GDM1 (cell line): ENCODE results near the gene VWA3B.

ENCODE experiments used
- DNase-seq: peaks from one replicate; lab custom pipeline; 2025; lab: John Stamatoyannopoulos, UW

VWA3B gene

GRCh38 chr2:98172951-98173350, 86.0 kb downstream of the VWA3B start:
- DNase-seq: no peak

GRCh38 chr2:98175811-98176210, 88.8 kb downstream of the VWA3B start:
- no peak for DNase-seq

GRCh38 chr2:98177286-98177685, 90.3 kb downstream of the VWA3B start:
- DNase-seq: no peak

- no peak for DNase-seq
These were observed 91.0 kb downstream of the VWA3B start for GRCh38 chr2:98177986-98178385.

GRCh38 chr2:98180456-98180855, 93.5 kb downstream of the VWA3B start:
- DNase-seq: no peak

- DNase-seq: no peak
These were observed 94.4 kb downstream of the VWA3B start for GRCh38 chr2:98181346-98181745.

GRCh38 chr2:98185801-98186200, 98.8 kb downstream of the VWA3B start:
- DNase-seq: no peak

- DNase-seq: no peak
These were observed 100.2 kb downstream of the VWA3B start for GRCh38 chr2:98187194-98187593.

GRCh38 chr2:98188351-98189046, 101.5 kb downstream of the VWA3B start:
- DNase-seq: no peak

- no peak for DNase-seq
These were observed 104.9 kb downstream of the VWA3B start for GRCh38 chr2:98191883-98192282.

GRCh38 chr2:98201576-98201975, 114.6 kb downstream of the VWA3B start:
- DNase-seq: no peak

GRCh38 chr2:98205889-98206288, 118.9 kb downstream of the VWA3B start:
- no peak for DNase-seq

GRCh38 chr2:98212092-98213000, 125.4 kb downstream of the VWA3B start:
- no peak for DNase-seq

- no peak for DNase-seq
These were observed 129.6 kb downstream of the VWA3B start for GRCh38 chr2:98216616-98217015.

GRCh38 chr2:98219152-98219551, 132.2 kb downstream of the VWA3B start:
- no peak for DNase-seq

- DNase-seq: no peak
These were observed 147.0 kb downstream of the VWA3B start for GRCh38 chr2:98233941-98234340.

- DNase-seq: no peak
These were observed 147.8 kb downstream of the VWA3B start for GRCh38 chr2:98234776-98235175.

GRCh38 chr2:98236935-98237334, 150.0 kb downstream of the VWA3B start:
- DNase-seq: no peak

GRCh38 chr2:98240786-98241398, 153.9 kb downstream of the VWA3B start:
- DNase-seq: no peak

- no peak for DNase-seq
These were observed 154.6 kb downstream of the VWA3B start for GRCh38 chr2:98241592-98241991.

- no peak for DNase-seq
These were observed 155.0 kb downstream of the VWA3B start for GRCh38 chr2:98242003-98242402.

GRCh38 chr2:98245491-98245890, 158.5 kb downstream of the VWA3B start:
- DNase-seq: no peak

- no peak for DNase-seq
These were observed 160.4 kb downstream of the VWA3B start for GRCh38 chr2:98247383-98247782.
